ENCODE data around the gene SLC15A3. TPM values are rescaled to one million over a fixed set of nuclear protein-coding genes. Genes with fewer than 3 reads are reported as not detected.

SLC15A3 gene
- total RNA-seq, 1 experiment from 2014 or later = 10.2 TPM

- TF ChIP-seq ZNF232 (CRISPR knock-in tag; IDR thresholded peaks at IDR 0.05) = no peak
Observed at GRCh38 chr11:60942219-60942618, 9.8 kb downstream of the SLC15A3 start (continued).

DNA sequence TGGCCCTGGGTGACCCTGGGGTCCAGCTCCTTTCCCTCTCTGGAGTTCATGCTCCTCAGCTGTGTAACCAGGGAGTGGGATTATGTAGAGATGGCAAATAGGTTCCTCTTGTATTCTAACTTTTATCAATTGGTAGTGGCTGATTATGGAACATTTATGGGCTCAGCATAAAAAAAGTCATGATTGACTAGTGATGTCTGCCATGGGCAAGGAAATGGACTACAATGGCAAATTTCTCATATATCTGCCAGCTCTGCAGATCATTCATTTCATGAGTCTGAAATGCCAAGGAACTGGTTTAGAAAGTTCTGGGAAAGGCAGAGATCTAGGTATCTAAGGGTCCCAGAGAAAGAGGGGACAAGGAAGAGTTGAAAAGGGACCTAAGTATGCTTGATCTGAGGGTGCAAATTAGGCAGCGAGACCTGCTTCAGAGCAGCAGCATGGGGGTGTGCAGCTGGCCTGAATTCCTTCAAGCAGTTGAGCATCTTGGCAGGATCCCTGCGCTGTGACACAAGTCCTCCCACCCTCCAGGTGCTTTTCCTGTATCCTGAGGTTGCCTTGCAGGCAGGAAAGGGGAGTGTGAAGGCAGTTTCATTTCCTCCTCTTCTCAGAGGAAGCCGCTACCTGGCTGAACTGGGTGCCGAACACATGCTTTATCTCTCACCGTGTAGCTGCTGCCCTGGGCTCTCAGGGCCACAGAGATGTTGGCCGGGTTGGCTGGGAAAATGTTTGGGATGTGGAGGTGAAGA, 10.4 kb downstream of the SLC15A3 start:
- ChIA-PET POLR2A (no interaction called here), CTCF (interaction anchor here (1.3 kb wide), 1 partner anchor 26 kb away, joined by 3 read pairs; no protein-coding TSS in a partner anchor)
- ATAC-seq (no peak), DNase-seq (ENCODE audit: low spot score) (no peak)
- no peaks in the 10 kb centered on the region for H3K27me3 Mint-ChIP-seq (ENCODE audit: low read depth)
- H3K36me3 Mint-ChIP-seq = no peaks in the 10 kb centered on the region
- no peak overlapping the region for H3K4me3 Mint-ChIP-seq
- no peak for TF ChIP-seq ATF6 (CRISPR knock-in tag; IDR thresholded peaks at IDR 0.05)
- TF ChIP-seq, protein P1, sequence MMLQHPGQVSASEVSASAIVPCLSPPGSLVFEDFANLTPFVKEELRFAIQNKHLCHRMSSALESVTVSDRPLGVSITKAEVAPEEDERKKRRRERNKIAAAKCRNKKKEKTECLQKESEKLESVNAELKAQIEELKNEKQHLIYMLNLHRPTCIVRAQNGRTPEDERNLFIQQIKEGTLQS (CRISPR knock-in tag; conservative IDR thresholded peaks at IDR 0.05) = no peak
- H3K27ac Mint-ChIP-seq = no peak overlapping the region
- H3K4me1 Mint-ChIP-seq = peaks cover 3% of the 10 kb centered on the region; the same call in 1 of the 2 replicates
- H3K9me3 Mint-ChIP-seq = no peaks in the 10 kb centered on the region

DNA sequence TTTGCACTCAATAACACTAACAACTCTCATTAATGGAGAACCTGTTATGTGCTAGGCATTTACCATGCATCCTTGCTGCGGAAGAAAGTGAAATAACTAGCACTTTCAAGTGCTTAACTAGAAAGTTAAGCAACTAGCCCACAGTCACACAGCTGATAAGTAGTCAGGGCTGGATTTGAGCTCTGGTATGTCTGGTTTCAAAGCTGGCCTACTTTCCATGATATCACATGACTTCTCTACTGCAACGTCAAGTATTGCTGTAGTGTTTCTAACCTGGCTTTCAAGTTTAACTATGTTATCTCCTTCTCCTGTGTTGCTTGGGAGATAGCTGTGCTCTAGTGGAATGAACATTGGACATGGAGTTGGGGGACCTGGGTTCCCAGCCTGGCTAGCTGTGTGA, 12.1 kb downstream of the SLC15A3 start:
- CTCF ChIA-PET = interaction anchor here (0.7 to 1.4 kb wide), 4 partner anchors 24 to 40 kb away, joined by 3 to 4 read pairs (median 4); no protein-coding TSS in a partner anchor

More for the DNA sequence above, 12.1 kb downstream of the SLC15A3 start:
- Mint-ChIP-seq H3K9me3 (no peaks in the 10 kb centered on the region), H3K36me3 (0 out of 2 replicates have a peak, but pooled peaks cover 4% of the 10 kb centered on the region), H3K4me1 (no peaks in the 10 kb centered on the region), H3K27me3 (ENCODE audit: low read depth) (no peaks in the 10 kb centered on the region), H3K4me3 (no peak overlapping the region), H3K27ac (no peak overlapping the region)
- DNase-seq (ENCODE audit: low spot score) (no peak), ATAC-seq (no peak)
- POLR2A ChIA-PET = interaction anchor here (1.4 kb wide), 1 partner anchor 16 kb away, joined by 3 read pairs; the partner anchor contains the start of gene TMEM132A
- TF ChIP-seq CBFB (CRISPR knock-in tag; IDR thresholded peaks at IDR 0.05; ENCODE audit: low read depth) = no peak
- TF ChIP-seq ZNF281 (CRISPR knock-in tag; IDR thresholded peaks at IDR 0.05) = no peak
- no peak for TF ChIP-seq GRHL2 (CRISPR knock-in tag; IDR thresholded peaks at IDR 0.05; ENCODE audit: insufficient replicate concordance, severe bottlenecking)
- TF ChIP-seq SMAD4 (CRISPR knock-in tag; IDR thresholded peaks at IDR 0.05) = no peak
- no peak for TF ChIP-seq ELF4 (CRISPR knock-in tag; IDR thresholded peaks at IDR 0.05; ENCODE audit: low read depth)
- TF ChIP-seq NR1H2 (CRISPR knock-in tag; IDR thresholded peaks at IDR 0.05) = no peak
- TF ChIP-seq, protein P2, sequence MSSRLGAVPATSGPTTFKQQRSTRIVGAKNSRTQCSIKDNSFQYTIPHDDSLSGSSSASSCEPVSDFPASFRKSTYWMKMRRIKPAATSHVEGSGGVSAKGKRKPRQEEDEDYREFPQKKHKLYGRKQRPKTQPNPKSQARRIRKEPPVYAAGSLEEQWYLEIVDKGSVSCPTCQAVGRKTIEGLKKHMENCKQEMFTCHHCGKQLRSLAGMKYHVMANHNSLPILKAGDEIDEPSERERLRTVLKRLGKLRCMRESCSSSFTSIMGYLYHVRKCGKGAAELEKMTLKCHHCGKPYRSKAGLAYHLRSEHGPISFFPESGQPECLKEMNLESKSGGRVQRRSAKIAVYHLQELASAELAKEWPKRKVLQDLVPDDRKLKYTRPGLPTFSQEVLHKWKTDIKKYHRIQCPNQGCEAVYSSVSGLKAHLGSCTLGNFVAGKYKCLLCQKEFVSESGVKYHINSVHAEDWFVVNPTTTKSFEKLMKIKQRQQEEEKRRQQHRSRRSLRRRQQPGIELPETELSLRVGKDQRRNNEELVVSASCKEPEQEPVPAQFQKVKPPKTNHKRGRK (CRISPR knock-in tag; IDR thresholded peaks at IDR 0.05; ENCODE audit: borderline replicate concordance) = no peak
- TF ChIP-seq SMAD3 (CRISPR knock-in tag; IDR thresholded peaks at IDR 0.05; ENCODE audit: borderline replicate concordance) = no peak
- TF ChIP-seq ZNF263 (CRISPR knock-in tag; IDR thresholded peaks at IDR 0.05; ENCODE audit: low read depth) = no peak
- TF ChIP-seq GABPB1 (CRISPR knock-in tag; IDR thresholded peaks at IDR 0.05) = no peak
- TF ChIP-seq ZNF671 (CRISPR knock-in tag; IDR thresholded peaks at IDR 0.05) = no peak
- TF ChIP-seq JAZF1 (CRISPR knock-in tag; IDR thresholded peaks at IDR 0.05) = no peak
- TF ChIP-seq, protein P3, sequence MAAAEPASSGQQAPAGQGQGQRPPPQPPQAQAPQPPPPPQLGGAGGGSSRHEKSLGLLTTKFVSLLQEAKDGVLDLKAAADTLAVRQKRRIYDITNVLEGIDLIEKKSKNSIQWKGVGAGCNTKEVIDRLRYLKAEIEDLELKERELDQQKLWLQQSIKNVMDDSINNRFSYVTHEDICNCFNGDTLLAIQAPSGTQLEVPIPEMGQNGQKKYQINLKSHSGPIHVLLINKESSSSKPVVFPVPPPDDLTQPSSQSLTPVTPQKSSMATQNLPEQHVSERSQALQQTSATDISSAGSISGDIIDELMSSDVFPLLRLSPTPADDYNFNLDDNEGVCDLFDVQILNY (CRISPR knock-in tag; IDR thresholded peaks at IDR 0.05) = no peak
- TF ChIP-seq, protein P4, sequence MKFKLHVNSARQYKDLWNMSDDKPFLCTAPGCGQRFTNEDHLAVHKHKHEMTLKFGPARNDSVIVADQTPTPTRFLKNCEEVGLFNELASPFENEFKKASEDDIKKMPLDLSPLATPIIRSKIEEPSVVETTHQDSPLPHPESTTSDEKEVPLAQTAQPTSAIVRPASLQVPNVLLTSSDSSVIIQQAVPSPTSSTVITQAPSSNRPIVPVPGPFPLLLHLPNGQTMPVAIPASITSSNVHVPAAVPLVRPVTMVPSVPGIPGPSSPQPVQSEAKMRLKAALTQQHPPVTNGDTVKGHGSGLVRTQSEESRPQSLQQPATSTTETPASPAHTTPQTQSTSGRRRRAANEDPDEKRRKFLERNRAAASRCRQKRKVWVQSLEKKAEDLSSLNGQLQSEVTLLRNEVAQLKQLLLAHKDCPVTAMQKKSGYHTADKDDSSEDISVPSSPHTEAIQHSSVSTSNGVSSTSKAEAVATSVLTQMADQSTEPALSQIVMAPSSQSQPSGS (CRISPR knock-in tag; IDR thresholded peaks at IDR 0.05; ENCODE audit: borderline replicate concordance, low read depth) = no peak
- no peak for TF ChIP-seq CDX4 (CRISPR knock-in tag; IDR thresholded peaks at IDR 0.05; ENCODE audit: borderline replicate concordance)
- TF ChIP-seq MYBL2 (CRISPR knock-in tag; IDR thresholded peaks at IDR 0.05) = no peak
- TF ChIP-seq, protein P5, sequence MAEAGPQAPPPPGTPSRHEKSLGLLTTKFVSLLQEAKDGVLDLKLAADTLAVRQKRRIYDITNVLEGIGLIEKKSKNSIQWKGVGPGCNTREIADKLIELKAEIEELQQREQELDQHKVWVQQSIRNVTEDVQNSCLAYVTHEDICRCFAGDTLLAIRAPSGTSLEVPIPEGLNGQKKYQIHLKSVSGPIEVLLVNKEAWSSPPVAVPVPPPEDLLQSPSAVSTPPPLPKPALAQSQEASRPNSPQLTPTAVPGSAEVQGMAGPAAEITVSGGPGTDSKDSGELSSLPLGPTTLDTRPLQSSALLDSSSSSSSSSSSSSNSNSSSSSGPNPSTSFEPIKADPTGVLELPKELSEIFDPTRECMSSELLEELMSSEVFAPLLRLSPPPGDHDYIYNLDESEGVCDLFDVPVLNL (CRISPR knock-in tag; IDR thresholded peaks at IDR 0.05; ENCODE audit: borderline replicate concordance, low read depth) = no peak
- TF ChIP-seq ESRRA (CRISPR knock-in tag; IDR thresholded peaks at IDR 0.05; ENCODE audit: borderline replicate concordance) = no peak
